ENCODE data around the gene EFCAB8. TPM values are rescaled to one million over a fixed set of nuclear protein-coding genes. Genes with fewer than 3 reads are reported as not detected.
"Not testable (repeated sequence)": the region's sequence is repeated elsewhere in the genome, so short reads cannot be mapped to it uniquely, and the experiment has no call there.

The EFCAB8 gene
- total RNA-seq, 4 donors from 2014 or later = 1.4 to 1.5 TPM; not detected in 2

DNA sequence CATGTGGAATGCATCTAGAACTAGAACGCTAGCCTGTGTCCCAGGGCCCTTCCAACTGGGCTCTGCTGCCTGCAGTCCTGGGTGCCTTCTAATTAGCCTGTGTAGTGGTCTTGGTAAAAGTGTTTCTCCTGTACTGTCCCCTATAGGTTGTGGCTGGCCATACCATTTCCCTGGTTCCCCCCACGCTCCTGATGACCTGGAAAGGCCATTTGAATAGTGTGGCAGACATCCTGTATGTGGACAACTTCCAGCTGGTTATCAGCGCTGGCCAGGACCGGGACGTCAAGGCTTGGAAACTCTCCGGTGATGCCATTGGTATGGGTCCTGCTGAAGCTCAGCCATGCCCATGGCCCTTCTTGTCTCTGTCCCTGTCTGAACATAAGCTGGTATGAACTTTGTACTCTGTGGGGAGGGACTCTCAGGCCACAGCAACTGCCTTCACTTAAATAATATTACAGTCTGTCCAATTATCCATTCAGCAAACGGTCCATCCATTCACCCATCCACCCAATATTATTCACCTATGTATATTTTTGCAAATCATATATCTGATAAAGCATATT lies 84.8 kb downstream of the EFCAB8 start:
- Histone ChIP-seq H3K27me3 (no peaks in the 10 kb centered on the region), H3K27ac (no peak overlapping the region), H3K36me3 (no peaks in the 10 kb centered on the region), H3K9me3 (no peaks in the 10 kb centered on the region), H3K4me1 (no peaks in the 10 kb centered on the region), H3K4me3 (no peak overlapping the region)
- intact Hi-C loops (cut with DNase I; ENCODE audit: low total_unique reads) = no loop called here
- no peak for DNase-seq
- TF ChIP-seq, protein P1, sequence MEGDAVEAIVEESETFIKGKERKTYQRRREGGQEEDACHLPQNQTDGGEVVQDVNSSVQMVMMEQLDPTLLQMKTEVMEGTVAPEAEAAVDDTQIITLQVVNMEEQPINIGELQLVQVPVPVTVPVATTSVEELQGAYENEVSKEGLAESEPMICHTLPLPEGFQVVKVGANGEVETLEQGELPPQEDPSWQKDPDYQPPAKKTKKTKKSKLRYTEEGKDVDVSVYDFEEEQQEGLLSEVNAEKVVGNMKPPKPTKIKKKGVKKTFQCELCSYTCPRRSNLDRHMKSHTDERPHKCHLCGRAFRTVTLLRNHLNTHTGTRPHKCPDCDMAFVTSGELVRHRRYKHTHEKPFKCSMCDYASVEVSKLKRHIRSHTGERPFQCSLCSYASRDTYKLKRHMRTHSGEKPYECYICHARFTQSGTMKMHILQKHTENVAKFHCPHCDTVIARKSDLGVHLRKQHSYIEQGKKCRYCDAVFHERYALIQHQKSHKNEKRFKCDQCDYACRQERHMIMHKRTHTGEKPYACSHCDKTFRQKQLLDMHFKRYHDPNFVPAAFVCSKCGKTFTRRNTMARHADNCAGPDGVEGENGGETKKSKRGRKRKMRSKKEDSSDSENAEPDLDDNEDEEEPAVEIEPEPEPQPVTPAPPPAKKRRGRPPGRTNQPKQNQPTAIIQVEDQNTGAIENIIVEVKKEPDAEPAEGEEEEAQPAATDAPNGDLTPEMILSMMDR (IDR thresholded peaks at IDR 0.05) = no peak
- no peak for TF ChIP-seq POLR2A (IDR thresholded peaks at IDR 0.05)

DNA sequence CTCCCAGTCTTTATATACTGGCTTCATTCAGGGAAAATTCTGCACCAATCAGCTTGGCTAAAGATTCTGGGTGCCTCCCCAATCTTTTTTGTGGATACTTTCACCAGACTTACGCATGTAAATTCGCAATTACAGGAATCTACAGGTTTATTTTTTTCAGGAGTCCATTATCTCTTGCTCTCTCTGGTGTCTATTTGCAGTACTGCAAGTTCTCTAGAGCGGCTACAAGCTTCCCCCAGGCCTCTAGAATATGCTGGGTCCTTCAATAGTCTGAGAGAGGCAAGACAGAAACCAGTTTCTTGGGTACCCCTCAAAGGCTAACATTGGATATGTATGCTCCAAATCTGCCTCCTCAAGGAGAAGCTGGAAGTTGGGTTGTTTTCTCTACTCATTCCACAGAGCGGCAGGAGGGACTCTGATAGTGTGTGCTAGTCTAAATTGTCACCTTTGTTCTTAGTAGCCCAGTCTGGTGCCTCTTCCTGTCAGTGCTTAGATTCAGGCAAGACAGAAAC lies 87.0 kb downstream of the EFCAB8 start:
- intact Hi-C loops (cut with DNase I; ENCODE audit: low total_unique reads) = no loop called here
- DNase-seq = no peak
- Histone ChIP-seq H3K4me3 (no peak overlapping the region), H3K27me3 (no peaks in the 10 kb centered on the region), H3K27ac (no peak overlapping the region), H3K9me3 (no peaks in the 10 kb centered on the region), H3K36me3 (no peaks in the 10 kb centered on the region), H3K4me1 (no peaks in the 10 kb centered on the region)
- no peak for TF ChIP-seq POLR2A (IDR thresholded peaks at IDR 0.05)
- TF ChIP-seq, protein P1 (IDR thresholded peaks at IDR 0.05) = no peak

DNA sequence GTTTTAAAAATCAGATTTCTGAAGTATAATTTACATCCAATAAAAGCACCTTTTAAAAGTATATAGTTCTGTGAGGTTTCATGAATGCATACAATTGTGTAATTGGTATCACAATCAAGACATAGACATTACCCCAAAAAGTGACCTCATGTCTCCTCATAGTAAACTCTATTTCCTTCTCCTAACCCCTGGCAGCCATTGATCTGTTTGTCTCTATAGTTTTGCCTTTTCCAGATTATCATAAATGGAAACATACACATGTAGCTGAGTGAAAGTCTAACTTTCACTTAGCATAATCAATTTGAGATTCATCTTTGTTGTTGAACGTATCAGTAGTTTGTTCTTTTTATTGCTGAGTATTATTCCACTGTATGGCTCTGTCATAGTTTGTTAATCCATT lies 87.9 kb downstream of the EFCAB8 start:
- H3K4me3 ChIP-seq = no peak overlapping the region
- no peaks in the 10 kb centered on the region for H3K27me3 ChIP-seq
- no peak overlapping the region for H3K27ac ChIP-seq
- TF ChIP-seq, protein P1 (IDR thresholded peaks at IDR 0.05) = no peak
- no peak for TF ChIP-seq POLR2A (IDR thresholded peaks at IDR 0.05)
- DNase-seq = no peak
- H3K9me3 ChIP-seq = no peaks in the 10 kb centered on the region
- intact Hi-C loops (cut with DNase I; ENCODE audit: low total_unique reads) = no loop called here
- H3K36me3 ChIP-seq = no peaks in the 10 kb centered on the region
- no peaks in the 10 kb centered on the region for H3K4me1 ChIP-seq

DNA sequence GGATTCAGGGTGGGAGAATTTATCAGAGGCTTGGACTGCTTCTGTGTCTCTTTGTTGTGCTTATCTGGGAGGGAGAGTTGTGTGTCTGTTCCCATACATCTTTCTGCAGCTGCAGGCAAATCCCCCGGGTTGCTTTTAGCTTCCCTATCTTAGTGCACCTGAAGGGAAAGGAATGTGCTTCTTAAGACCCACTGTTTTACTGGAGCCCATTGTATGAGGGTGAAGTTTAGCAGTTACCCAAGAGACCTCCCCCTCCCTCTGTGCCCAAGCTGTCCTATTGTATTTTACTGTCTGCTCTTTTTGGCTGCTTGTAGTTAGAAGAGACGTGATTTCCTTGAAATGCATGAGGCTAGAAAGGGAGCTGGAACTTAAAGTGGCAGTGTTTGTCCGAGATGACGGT lies 91.8 kb downstream of the EFCAB8 start:
- H3K27me3 ChIP-seq; H3K9me3 ChIP-seq; intact Hi-C loops (cut with DNase I; ENCODE audit: low total_unique reads); DNase-seq; H3K4me3 ChIP-seq; H3K4me1 ChIP-seq; H3K36me3 ChIP-seq; H3K27ac ChIP-seq: not testable (repeated sequence)

DNA sequence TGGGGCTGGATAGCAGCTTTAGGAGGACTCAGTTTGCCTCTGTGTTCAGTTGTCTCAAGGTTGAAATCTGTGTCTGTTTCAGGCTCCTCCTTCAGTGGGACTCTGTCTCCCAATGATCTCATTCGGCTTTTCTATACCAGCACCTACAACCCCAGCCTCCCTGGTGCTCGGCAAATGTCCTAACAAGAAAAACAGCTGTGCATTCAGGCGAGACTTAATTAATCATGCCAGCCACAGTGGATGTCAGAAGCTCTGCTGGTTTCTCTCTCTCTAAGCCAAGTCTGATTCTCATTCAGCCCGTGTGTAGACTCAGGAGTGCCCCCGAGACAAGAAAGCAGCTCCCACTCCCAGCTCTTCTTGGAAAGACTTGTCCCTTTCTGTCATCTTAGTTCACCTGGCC lies 98.7 kb downstream of the EFCAB8 start:
- no peaks in the 10 kb centered on the region for H3K27me3 ChIP-seq
- H3K36me3 ChIP-seq = no peaks in the 10 kb centered on the region
- DNase-seq = no peak
- no peaks in the 10 kb centered on the region for H3K4me1 ChIP-seq
- no peaks in the 10 kb centered on the region for H3K9me3 ChIP-seq
- TF ChIP-seq, protein P1 (IDR thresholded peaks at IDR 0.05) = no peak
- TF ChIP-seq POLR2A (IDR thresholded peaks at IDR 0.05) = no peak
- intact Hi-C loops (cut with DNase I; ENCODE audit: low total_unique reads) = no loop called here
- no peak overlapping the region for H3K27ac ChIP-seq
- no peak overlapping the region for H3K4me3 ChIP-seq

GRCh38 chr20:32958574-32958973 lies 99.9 kb downstream of the EFCAB8 start:
- H3K27me3 ChIP-seq = no peaks in the 10 kb centered on the region
- no peaks in the 10 kb centered on the region for H3K36me3 ChIP-seq
- H3K4me1 ChIP-seq = no peaks in the 10 kb centered on the region
- no peaks in the 10 kb centered on the region for H3K9me3 ChIP-seq
- TF ChIP-seq, protein P1 (IDR thresholded peaks at IDR 0.05) = no peak
- no peak for TF ChIP-seq POLR2A (IDR thresholded peaks at IDR 0.05)
- H3K4me3 ChIP-seq = no peak overlapping the region
- no peak for DNase-seq
- intact Hi-C loops (cut with DNase I; ENCODE audit: low total_unique reads) = no loop called here
- H3K27ac ChIP-seq = no peak overlapping the region

Measured in uterus (tissue), 4 donors.